Measurements from ENCODE around the gene CRYBG1. TPM values are rescaled to one million over a fixed set of nuclear protein-coding genes. Genes with fewer than 3 reads are reported as not detected.

CRYBG1 gene, protein sequence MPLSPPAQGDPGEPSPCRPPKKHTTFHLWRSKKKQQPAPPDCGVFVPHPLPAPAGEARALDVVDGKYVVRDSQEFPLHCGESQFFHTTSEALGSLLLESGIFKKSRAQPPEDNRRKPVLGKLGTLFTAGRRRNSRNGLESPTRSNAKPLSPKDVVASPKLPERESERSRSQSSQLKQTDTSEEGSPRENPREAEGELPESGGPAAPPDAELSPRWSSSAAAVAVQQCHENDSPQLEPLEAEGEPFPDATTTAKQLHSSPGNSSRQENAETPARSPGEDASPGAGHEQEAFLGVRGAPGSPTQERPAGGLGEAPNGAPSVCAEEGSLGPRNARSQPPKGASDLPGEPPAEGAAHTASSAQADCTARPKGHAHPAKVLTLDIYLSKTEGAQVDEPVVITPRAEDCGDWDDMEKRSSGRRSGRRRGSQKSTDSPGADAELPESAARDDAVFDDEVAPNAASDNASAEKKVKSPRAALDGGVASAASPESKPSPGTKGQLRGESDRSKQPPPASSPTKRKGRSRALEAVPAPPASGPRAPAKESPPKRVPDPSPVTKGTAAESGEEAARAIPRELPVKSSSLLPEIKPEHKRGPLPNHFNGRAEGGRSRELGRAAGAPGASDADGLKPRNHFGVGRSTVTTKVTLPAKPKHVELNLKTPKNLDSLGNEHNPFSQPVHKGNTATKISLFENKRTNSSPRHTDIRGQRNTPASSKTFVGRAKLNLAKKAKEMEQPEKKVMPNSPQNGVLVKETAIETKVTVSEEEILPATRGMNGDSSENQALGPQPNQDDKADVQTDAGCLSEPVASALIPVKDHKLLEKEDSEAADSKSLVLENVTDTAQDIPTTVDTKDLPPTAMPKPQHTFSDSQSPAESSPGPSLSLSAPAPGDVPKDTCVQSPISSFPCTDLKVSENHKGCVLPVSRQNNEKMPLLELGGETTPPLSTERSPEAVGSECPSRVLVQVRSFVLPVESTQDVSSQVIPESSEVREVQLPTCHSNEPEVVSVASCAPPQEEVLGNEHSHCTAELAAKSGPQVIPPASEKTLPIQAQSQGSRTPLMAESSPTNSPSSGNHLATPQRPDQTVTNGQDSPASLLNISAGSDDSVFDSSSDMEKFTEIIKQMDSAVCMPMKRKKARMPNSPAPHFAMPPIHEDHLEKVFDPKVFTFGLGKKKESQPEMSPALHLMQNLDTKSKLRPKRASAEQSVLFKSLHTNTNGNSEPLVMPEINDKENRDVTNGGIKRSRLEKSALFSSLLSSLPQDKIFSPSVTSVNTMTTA (N-terminal part only)
- polyA plus RNA-seq, result 10 to 100 TPM; 45.2 to 74.9 TPM

DNA sequence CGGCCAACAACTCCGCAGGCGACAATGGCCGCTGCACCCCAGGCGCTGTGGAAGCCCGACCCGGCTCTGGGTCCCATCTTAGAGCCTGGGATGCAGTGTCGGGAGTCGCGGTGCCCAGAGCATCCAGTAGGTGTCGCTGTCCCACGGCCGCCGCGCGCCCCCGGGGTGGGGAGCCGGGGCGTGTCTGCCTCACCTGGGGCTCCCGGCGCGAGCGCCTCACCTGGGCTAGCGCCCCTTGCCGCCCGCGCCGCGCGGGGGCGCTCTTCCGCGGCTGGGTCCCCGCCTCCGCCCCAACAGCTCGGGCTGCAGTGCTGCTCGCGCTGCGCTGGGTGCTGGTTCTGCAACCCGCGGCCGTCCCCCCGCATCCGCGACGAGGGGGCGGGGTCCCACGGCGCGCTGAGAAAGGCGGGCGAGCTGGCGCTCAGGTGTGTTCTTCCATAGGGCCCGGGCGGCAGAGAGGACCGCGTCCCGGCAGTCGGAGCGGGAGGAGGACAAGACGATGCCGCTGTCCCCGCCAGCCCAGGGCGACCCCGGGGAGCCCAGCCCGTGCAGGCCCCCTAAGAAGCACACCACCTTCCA lies at the start of gene CRYBG1:
Gene CRYBG1 (plus strand): TSS at position 308 of the 579 bp plus-strand sequence. CDS start 192 bp downstream, at position 500.
- Histone ChIP-seq H3K9me3 (ENCODE audit: control insufficient read depth in 2 of 2, insufficient read depth in 1 of 2, low read depth in 1 of 2, low read length in 1 of 2) (no peaks in the 10 kb centered on the region), H3K27ac (ENCODE audit: low read depth in 2 of 2, low read length in 1 of 2) (peak within 1 kb of the TSS; percentile 70 to 76), H3K36me3 (ENCODE audit: control insufficient read depth in 2 of 2, insufficient read depth in 2 of 2, low read length in 1 of 2) (peaks cover 0 to 2% of the 10 kb centered on the region in 2 donors), H3K4me3 (ENCODE audit: low read depth in 1 of 2, low read length in 2 of 2) (peak within 1 kb of the TSS; percentile 75 to 77), H3K4me1 (ENCODE audit: control insufficient read depth in 2 of 2, insufficient read depth in 2 of 2, low read length in 1 of 2) (peaks cover 0 to 4% of the 10 kb centered on the region in 2 donors), H3K27me3 (ENCODE audit: control insufficient read depth in 1 of 2, insufficient read depth in 2 of 2, low read length in 2 of 2) (peaks cover 0 to 5% of the 10 kb centered on the region in 2 donors)
- WGBS, 2 donors, result 1 to 2% methylated on average over 65 to 66 of the region's 66 CpGs

- no peak overlapping the region for H3K4me3 ChIP-seq (ENCODE audit: low read depth in 1 of 2, low read length in 2 of 2)
- no peak overlapping the region for H3K27ac ChIP-seq (ENCODE audit: low read depth in 2 of 2, low read length in 1 of 2)
- H3K36me3 ChIP-seq (ENCODE audit: control insufficient read depth in 2 of 2, insufficient read depth in 2 of 2, low read length in 1 of 2), result peaks cover 2 to 5% of the 10 kb centered on the region in 2 donors
- no peaks in the 10 kb centered on the region for H3K27me3 ChIP-seq (ENCODE audit: control insufficient read depth in 1 of 2, insufficient read depth in 2 of 2, low read length in 2 of 2)
- 55 to 56% methylated on average over 6 of the region's 6 CpGs for WGBS, 2 donors
- no peaks in the 10 kb centered on the region for H3K4me1 ChIP-seq (ENCODE audit: control insufficient read depth in 2 of 2, insufficient read depth in 2 of 2, low read length in 1 of 2)
- no peaks in the 10 kb centered on the region for H3K9me3 ChIP-seq (ENCODE audit: control insufficient read depth in 2 of 2, insufficient read depth in 1 of 2, low read depth in 1 of 2, low read length in 1 of 2)
Observed at GRCh38 chr6:106315765-106316374, 44.6 kb upstream of the CRYBG1 start.

GRCh38 chr6:106316375-106316766 lies 44.1 kb upstream of the CRYBG1 start:
- Histone ChIP-seq H3K4me3 (ENCODE audit: low read depth in 1 of 2, low read length in 2 of 2) (no peak overlapping the region), H3K4me1 (ENCODE audit: control insufficient read depth in 2 of 2, insufficient read depth in 2 of 2, low read length in 1 of 2) (no peaks in the 10 kb centered on the region), H3K27me3 (ENCODE audit: control insufficient read depth in 1 of 2, insufficient read depth in 2 of 2, low read length in 2 of 2) (no peaks in the 10 kb centered on the region), H3K27ac (ENCODE audit: low read depth in 2 of 2, low read length in 1 of 2) (no peak overlapping the region), H3K36me3 (ENCODE audit: control insufficient read depth in 2 of 2, insufficient read depth in 2 of 2, low read length in 1 of 2) (peaks cover 2 to 5% of the 10 kb centered on the region in 2 donors), H3K9me3 (ENCODE audit: control insufficient read depth in 2 of 2, insufficient read depth in 1 of 2, low read depth in 1 of 2, low read length in 1 of 2) (no peaks in the 10 kb centered on the region)
- WGBS, 2 donors, result 83% methylated on average over 3 of the region's 3 CpGs

DNA sequence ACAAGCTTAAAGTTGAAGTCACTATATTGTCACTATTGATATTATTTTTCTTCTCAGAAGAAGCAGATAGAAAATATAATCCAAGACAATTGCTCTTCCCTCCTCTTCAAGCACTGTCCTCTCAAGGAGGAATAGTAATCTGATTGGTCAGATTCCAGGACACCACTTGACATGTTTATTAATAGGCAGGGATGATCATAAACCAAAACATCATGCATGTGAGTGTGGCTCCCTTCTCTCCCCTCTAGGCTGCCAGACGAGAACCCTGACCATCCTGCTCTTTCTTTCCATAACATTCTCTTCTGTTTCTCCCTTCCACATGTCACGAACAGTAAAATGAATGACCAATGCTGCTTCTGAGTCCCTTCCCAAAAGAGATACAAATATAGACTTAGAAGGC lies 42.5 kb upstream of the CRYBG1 start:
- no peaks in the 10 kb centered on the region for H3K9me3 ChIP-seq (ENCODE audit: control insufficient read depth in 2 of 2, insufficient read depth in 1 of 2, low read depth in 1 of 2, low read length in 1 of 2)
- 73 to 79% methylated on average over 2 of the region's 2 CpGs for WGBS, 2 donors
- no peak overlapping the region for H3K4me3 ChIP-seq (ENCODE audit: low read depth in 1 of 2, low read length in 2 of 2)
- H3K36me3 ChIP-seq (ENCODE audit: control insufficient read depth in 2 of 2, insufficient read depth in 2 of 2, low read length in 1 of 2), result peaks cover 2 to 5% of the 10 kb centered on the region in 2 donors
- H3K27me3 ChIP-seq (ENCODE audit: control insufficient read depth in 1 of 2, insufficient read depth in 2 of 2, low read length in 2 of 2), result no peaks in the 10 kb centered on the region
- H3K4me1 ChIP-seq (ENCODE audit: control insufficient read depth in 2 of 2, insufficient read depth in 2 of 2, low read length in 1 of 2), result no peaks in the 10 kb centered on the region
- no peak overlapping the region for H3K27ac ChIP-seq (ENCODE audit: low read depth in 2 of 2, low read length in 1 of 2)

GRCh38 chr6:106318851-106319250 lies 41.7 kb upstream of the CRYBG1 start:
- Histone ChIP-seq H3K36me3 (ENCODE audit: control insufficient read depth in 2 of 2, insufficient read depth in 2 of 2, low read length in 1 of 2) (peaks cover 2 to 5% of the 10 kb centered on the region in 2 donors), H3K4me1 (ENCODE audit: control insufficient read depth in 2 of 2, insufficient read depth in 2 of 2, low read length in 1 of 2) (peaks cover 0 to 2% of the 10 kb centered on the region in 2 donors), H3K27me3 (ENCODE audit: control insufficient read depth in 1 of 2, insufficient read depth in 2 of 2, low read length in 2 of 2) (no peaks in the 10 kb centered on the region), H3K9me3 (ENCODE audit: control insufficient read depth in 2 of 2, insufficient read depth in 1 of 2, low read depth in 1 of 2, low read length in 1 of 2) (no peaks in the 10 kb centered on the region), H3K4me3 (ENCODE audit: low read depth in 1 of 2, low read length in 2 of 2) (no peak overlapping the region), H3K27ac (ENCODE audit: low read depth in 2 of 2, low read length in 1 of 2) (no peak overlapping the region)

GRCh38 chr6:106321940-106322339 lies 38.6 kb upstream of the CRYBG1 start:
- 95 to 97% methylated on average over 4 of the region's 4 CpGs for WGBS, 2 donors
- H3K27ac ChIP-seq (ENCODE audit: low read depth in 2 of 2, low read length in 1 of 2), result no peak overlapping the region
- no peaks in the 10 kb centered on the region for H3K36me3 ChIP-seq (ENCODE audit: control insufficient read depth in 2 of 2, insufficient read depth in 2 of 2, low read length in 1 of 2)
- no peaks in the 10 kb centered on the region for H3K27me3 ChIP-seq (ENCODE audit: control insufficient read depth in 1 of 2, insufficient read depth in 2 of 2, low read length in 2 of 2)
- H3K4me1 ChIP-seq (ENCODE audit: control insufficient read depth in 2 of 2, insufficient read depth in 2 of 2, low read length in 1 of 2), result peaks cover 0 to 3% of the 10 kb centered on the region in 2 donors
- H3K4me3 ChIP-seq (ENCODE audit: low read depth in 1 of 2, low read length in 2 of 2), result no peak overlapping the region
- no peaks in the 10 kb centered on the region for H3K9me3 ChIP-seq (ENCODE audit: control insufficient read depth in 2 of 2, insufficient read depth in 1 of 2, low read depth in 1 of 2, low read length in 1 of 2)

DNA sequence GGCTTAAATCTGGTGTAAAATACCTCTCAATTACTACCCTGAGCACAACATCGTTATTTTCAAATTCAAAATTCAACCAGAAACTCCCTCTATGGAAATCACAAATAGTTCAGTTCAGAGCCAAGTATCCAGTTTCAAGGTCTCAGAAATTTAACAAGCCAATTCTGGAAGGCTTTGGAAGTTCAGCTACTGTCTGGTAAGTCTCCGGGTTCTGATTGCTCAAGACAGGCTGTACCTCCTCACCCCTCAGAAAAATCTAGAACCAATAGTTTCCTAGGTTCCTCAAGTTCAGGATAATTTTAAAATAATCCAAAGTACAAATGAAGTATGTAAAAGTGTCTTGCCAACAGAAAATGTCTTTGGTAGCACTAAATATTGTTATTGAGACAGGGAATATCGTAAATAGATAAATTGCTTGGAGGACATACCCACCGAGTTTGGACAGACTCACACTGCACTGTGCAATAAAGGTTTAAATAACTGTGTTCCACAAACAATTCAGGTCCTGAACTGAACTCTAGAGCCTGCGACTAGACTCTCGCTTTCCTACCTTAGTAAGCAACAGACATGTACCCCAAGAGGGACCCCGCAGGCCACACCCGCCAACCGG lies 35.7 kb upstream of the CRYBG1 start:
- Histone ChIP-seq H3K27ac (ENCODE audit: low read depth in 2 of 2, low read length in 1 of 2) (peak overlapping the region; percentile 96 to 99), H3K4me1 (ENCODE audit: control insufficient read depth in 2 of 2, insufficient read depth in 2 of 2, low read length in 1 of 2) (peaks cover 0 to 3% of the 10 kb centered on the region in 2 donors), H3K9me3 (ENCODE audit: control insufficient read depth in 2 of 2, insufficient read depth in 1 of 2, low read depth in 1 of 2, low read length in 1 of 2) (no peaks in the 10 kb centered on the region), H3K4me3 (ENCODE audit: low read depth in 1 of 2, low read length in 2 of 2) (peak overlapping the region; percentile 84 to 85), H3K36me3 (ENCODE audit: control insufficient read depth in 2 of 2, insufficient read depth in 2 of 2, low read length in 1 of 2) (no peaks in the 10 kb centered on the region), H3K27me3 (ENCODE audit: control insufficient read depth in 1 of 2, insufficient read depth in 2 of 2, low read length in 2 of 2) (no peaks in the 10 kb centered on the region)
- WGBS, 2 donors, result 2 to 4% methylated on average over 9 of the region's 9 CpGs

- WGBS, 2 donors, result 1% methylated on average over 53 to 56 of the region's 56 CpGs
- no peaks in the 10 kb centered on the region for H3K36me3 ChIP-seq (ENCODE audit: control insufficient read depth in 2 of 2, insufficient read depth in 2 of 2, low read length in 1 of 2)
Observed at GRCh38 chr6:106325336-106326178, 35.0 kb upstream of the CRYBG1 start, which contains the start of gene ATG5. Gene ATG5 (minus strand): TSS chr6:106325760. CDS start chr6:106316208, 9,552 bp downstream.

More at GRCh38 chr6:106325336-106326178, 35.0 kb upstream of the CRYBG1 start, which contains the start of gene ATG5:
- Histone ChIP-seq H3K4me3 (ENCODE audit: low read depth in 1 of 2, low read length in 2 of 2) (peak within 1 kb of the TSS; percentile 84 to 85), H3K9me3 (ENCODE audit: control insufficient read depth in 2 of 2, insufficient read depth in 1 of 2, low read depth in 1 of 2, low read length in 1 of 2) (no peaks in the 10 kb centered on the region), H3K4me1 (ENCODE audit: control insufficient read depth in 2 of 2, insufficient read depth in 2 of 2, low read length in 1 of 2) (peaks cover 0 to 3% of the 10 kb centered on the region in 2 donors), H3K27me3 (ENCODE audit: control insufficient read depth in 1 of 2, insufficient read depth in 2 of 2, low read length in 2 of 2) (no peaks in the 10 kb centered on the region), H3K27ac (ENCODE audit: low read depth in 2 of 2, low read length in 1 of 2) (peak within 1 kb of the TSS; percentile 96 to 99)

All from esophagus (tissue), 2 donors.